HG02870 (cell line): ENCODE measurements around the gene EFNA2.

Source experiments
- ATAC-seq: cut with Tn5 transposase; IDR thresholded peaks from one replicate; pipeline ENCODE4 v1.9.1; 2021; ENCODE audit warnings: mild to moderate bottlenecking, moderate library complexity; ENCODE audit not compliant: unreplicated experiment

Gene EFNA2

GRCh38 chr19:1271528-1272422 lies 13.9 kb upstream of the EFNA2 start:
- ATAC-seq: no peak

GRCh38 chr19:1272423-1273262 lies 13.0 kb upstream of the EFNA2 start:
- no peak for ATAC-seq

GRCh38 chr19:1273263-1274041 lies 12.2 kb upstream of the EFNA2 start:
- no peak for ATAC-seq

- no peak for ATAC-seq
These were observed 11.4 kb upstream of the EFNA2 start for GRCh38 chr19:1274081-1274851.

- ATAC-seq: no peak
These were observed 10.8 kb upstream of the EFNA2 start for GRCh38 chr19:1274852-1275259.

- peak; percentile 71 for ATAC-seq
These were observed 10.3 kb upstream of the EFNA2 start, which contains the start of gene FAM174C for GRCh38 chr19:1275260-1275975. FAM174C (plus strand) TSS chr19:1275530; CDS start chr19:1275550, 20 bp downstream.

GRCh38 chr19:1275976-1276627 lies 9.6 kb upstream of the EFNA2 start:
- no peak for ATAC-seq

GRCh38 chr19:1276628-1277022 lies 9.0 kb upstream of the EFNA2 start:
- no peak for ATAC-seq

- no peak for ATAC-seq
These were observed 8.6 kb upstream of the EFNA2 start for GRCh38 chr19:1277061-1277460.

GRCh38 chr19:1278074-1278473 lies 7.6 kb upstream of the EFNA2 start:
- ATAC-seq: no peak

- no peak for ATAC-seq
These were observed 6.7 kb upstream of the EFNA2 start for GRCh38 chr19:1278713-1279660.

- ATAC-seq: no peak
These were observed 5.8 kb upstream of the EFNA2 start for GRCh38 chr19:1279782-1280341.

GRCh38 chr19:1280636-1281568 lies 4.8 kb upstream of the EFNA2 start:
- no peak for ATAC-seq

- ATAC-seq: no peak
These were observed 3.9 kb upstream of the EFNA2 start for GRCh38 chr19:1281569-1282287.

GRCh38 chr19:1282588-1283206 lies 3.0 kb upstream of the EFNA2 start:
- no peak for ATAC-seq
